GM18526 (cell line): ENCODE data around the gene NAV2.

Experiments
- POLR2A ChIP-seq: IDR thresholded peaks from 3 replicates; pipeline ENCODE4 v1.6.1; 2011; ENCODE audit not compliant: insufficient read length; ENCODE audit errors: extremely low read depth

NAV2 gene

DNA sequence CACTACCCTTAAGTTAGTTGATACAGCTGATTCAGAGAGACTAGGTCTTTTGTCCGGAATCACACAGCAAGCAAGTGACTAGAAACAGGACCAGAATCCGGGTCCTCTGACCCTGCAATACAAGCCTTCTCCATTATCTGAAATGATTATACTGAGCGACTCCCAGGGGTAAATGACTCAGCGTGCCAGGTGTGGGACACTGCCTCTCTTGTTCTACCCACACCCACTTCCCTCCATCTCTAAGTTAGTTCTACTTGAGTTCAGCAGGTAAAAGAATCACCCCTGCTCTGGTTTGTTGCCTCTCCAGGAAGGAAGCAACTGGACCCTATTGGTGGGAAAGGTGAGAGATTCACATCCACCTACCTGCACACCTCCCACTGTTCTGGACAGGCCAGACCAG, 290.7 kb downstream of the NAV2 start:
- TF ChIP-seq POLR2A = no peak

GRCh38 chr11:20004866-20005265, 292.2 kb downstream of the NAV2 start:
- no peak for TF ChIP-seq POLR2A

GRCh38 chr11:20005747-20006146, 293.1 kb downstream of the NAV2 start:
- TF ChIP-seq POLR2A = no peak

- TF ChIP-seq POLR2A = no peak
Observed at GRCh38 chr11:20007386-20007785, 294.7 kb downstream of the NAV2 start.

GRCh38 chr11:20008190-20008870, 295.7 kb downstream of the NAV2 start:
- TF ChIP-seq POLR2A = no peak

DNA sequence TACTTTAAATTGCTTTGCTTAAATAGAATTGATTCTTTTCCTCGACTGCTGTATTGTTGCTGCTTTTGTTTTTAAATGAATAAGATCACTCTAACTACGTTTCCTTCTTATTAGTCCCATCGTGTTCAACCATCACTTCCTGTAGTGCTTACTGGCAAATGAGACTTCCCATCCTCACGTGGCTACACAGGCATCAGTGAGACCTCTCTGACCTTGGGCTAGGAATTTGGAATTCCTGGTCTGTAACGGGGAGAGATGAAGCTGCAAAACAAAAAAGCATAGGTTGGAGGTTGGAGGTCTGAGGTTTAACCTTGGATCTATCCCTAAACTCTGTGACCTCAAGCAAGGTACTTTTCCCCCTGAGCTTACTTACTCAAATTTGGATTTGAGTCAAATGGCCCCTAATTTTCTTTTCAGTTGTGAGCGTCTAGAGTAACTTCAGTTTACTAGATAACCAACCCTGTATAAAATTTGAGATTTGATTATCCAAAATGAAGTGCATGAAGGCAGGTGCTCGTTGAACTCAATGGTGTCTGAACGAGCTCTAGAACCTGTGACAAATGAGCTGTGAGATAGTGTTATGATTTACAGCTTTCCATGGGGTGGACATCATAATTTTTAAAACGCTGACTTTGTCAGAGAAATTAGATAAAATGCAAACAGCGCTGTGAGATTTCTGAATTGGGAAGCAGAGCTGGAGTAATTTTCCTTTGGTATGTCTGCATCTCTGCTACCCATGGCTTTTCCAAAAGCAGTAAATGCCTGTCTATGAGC, 296.4 kb downstream of the NAV2 start:
- no peak for TF ChIP-seq POLR2A

- TF ChIP-seq POLR2A = no peak
Observed at GRCh38 chr11:20010156-20010850, 297.7 kb downstream of the NAV2 start.

DNA sequence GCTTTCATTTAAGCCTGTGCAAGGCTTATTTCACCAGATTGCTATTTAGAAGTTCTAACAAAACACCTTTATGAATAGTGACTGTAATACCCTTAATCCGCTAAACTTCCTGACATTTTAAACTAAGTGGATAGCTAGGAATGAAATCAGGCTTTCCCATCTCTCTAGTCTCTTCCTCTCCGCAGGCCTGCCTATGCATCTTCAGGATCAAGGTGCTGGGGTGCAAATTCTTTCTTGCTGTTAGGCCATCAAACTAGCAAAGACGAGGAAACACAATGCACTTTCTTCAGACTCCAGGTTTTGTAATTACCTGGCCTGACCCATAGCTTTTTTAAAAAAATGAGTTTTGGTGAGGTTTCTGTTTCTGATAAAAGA, 298.2 kb downstream of the NAV2 start:
- TF ChIP-seq POLR2A = no peak

GRCh38 chr11:20011307-20011951, 298.8 kb downstream of the NAV2 start:
- no peak for TF ChIP-seq POLR2A

DNA sequence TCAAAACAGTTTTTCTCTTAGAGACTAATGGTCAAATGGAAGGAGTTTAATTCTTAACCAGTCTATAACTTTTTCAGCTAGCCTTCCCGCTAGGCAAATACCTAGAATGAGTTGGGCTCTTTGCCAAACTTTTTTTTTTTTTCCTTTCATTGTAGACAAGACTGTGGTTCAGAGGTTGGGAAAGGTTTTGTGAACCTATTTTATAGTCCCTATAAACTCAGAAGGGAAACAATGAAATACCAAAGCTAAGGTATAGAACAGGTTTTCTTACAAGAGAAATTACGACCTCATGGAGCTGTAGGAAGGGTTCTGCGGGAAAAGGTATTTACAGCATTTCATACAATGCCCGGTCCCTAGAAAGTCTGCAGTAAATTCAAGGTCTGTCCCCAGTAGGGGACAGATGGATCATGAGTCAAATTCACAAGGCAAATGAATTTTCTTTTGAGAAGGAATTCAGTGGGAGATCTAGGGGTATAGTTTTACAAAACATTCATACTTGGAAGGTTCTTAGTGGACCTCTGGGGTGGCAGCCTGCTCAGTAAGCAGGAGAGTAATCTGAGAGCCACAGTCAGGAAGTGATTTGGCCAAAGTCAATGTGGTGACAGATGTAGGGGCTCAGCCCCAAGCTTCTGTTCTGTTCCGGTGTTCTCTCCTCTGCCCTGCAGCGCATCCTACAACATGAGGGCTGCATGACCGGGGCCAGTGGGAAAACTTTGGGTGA, 300.9 kb downstream of the NAV2 start:
- TF ChIP-seq POLR2A = no peak

GRCh38 chr11:20014067-20014402, 301.4 kb downstream of the NAV2 start:
- no peak for TF ChIP-seq POLR2A

- TF ChIP-seq POLR2A = no peak
Observed at GRCh38 chr11:20015101-20015500, 302.5 kb downstream of the NAV2 start.

GRCh38 chr11:20015529-20016427, 303.1 kb downstream of the NAV2 start:
- TF ChIP-seq POLR2A = no peak

GRCh38 chr11:20016526-20016925, 303.9 kb downstream of the NAV2 start:
- no peak for TF ChIP-seq POLR2A
